ENCODE measurements around the gene EXD3. TPM values are rescaled to one million over a fixed set of nuclear protein-coding genes. Genes with fewer than 3 reads are reported as not detected.

The EXD3 gene
- total RNA-seq, 3 donors from 2014 or later, result 7.7 to 28.7 (median 20.6) TPM

GRCh38 chr9:137435381-137435891 is 12.5 kb upstream of the EXD3 start:
- Histone ChIP-seq H3K9me3 (no peaks in the 10 kb centered on the region), H3K4me1 (peaks cover 3 to 12% of the 10 kb centered on the region in 2 donors), H3K36me3 (no peaks in the 10 kb centered on the region), H3K27me3 (no peaks in the 10 kb centered on the region), H3K4me3 (peak overlapping the region in 1 of 3 donors; percentile 29), H3K27ac (peak overlapping the region; percentile 78 to 88)
- DNase-seq (ENCODE audit: low spot score in 2 of 2), result no peak
- intact Hi-C loops (cut with DNase I; ENCODE audit: low total_unique reads), result loop anchor here (10.0 kb wide), 1 partner anchor 151 kb away; no protein-coding TSS in a partner anchor
- no peak for TF ChIP-seq POLR2A (IDR thresholded peaks at IDR 0.05)
- TF ChIP-seq, protein P1, sequence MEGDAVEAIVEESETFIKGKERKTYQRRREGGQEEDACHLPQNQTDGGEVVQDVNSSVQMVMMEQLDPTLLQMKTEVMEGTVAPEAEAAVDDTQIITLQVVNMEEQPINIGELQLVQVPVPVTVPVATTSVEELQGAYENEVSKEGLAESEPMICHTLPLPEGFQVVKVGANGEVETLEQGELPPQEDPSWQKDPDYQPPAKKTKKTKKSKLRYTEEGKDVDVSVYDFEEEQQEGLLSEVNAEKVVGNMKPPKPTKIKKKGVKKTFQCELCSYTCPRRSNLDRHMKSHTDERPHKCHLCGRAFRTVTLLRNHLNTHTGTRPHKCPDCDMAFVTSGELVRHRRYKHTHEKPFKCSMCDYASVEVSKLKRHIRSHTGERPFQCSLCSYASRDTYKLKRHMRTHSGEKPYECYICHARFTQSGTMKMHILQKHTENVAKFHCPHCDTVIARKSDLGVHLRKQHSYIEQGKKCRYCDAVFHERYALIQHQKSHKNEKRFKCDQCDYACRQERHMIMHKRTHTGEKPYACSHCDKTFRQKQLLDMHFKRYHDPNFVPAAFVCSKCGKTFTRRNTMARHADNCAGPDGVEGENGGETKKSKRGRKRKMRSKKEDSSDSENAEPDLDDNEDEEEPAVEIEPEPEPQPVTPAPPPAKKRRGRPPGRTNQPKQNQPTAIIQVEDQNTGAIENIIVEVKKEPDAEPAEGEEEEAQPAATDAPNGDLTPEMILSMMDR (IDR thresholded peaks at IDR 0.05), result no peak
- no peak for TF ChIP-seq POLR2AphosphoS5 (IDR thresholded peaks at IDR 0.05)

GRCh38 chr9:137434498-137435380 is 11.8 kb upstream of the EXD3 start:
- DNase-seq (ENCODE audit: low spot score in 2 of 2), result no peak

GRCh38 chr9:137433916-137434431 is 11.0 kb upstream of the EXD3 start:
- intact Hi-C loops (cut with DNase I; ENCODE audit: low total_unique reads), result loop anchor here (10.0 kb wide), 1 partner anchor 149 kb away; no protein-coding TSS in a partner anchor
- Histone ChIP-seq H3K4me3 (no peak overlapping the region), H3K9me3 (no peaks in the 10 kb centered on the region), H3K27ac (no peak overlapping the region), H3K4me1 (peaks cover 3 to 12% of the 10 kb centered on the region in 2 donors), H3K27me3 (no peaks in the 10 kb centered on the region), H3K36me3 (no peaks in the 10 kb centered on the region)
- no peak for DNase-seq (ENCODE audit: low spot score in 2 of 2)
- TF ChIP-seq POLR2A (IDR thresholded peaks at IDR 0.05), result no peak

More at GRCh38 chr9:137434498-137435380, 11.8 kb upstream of the EXD3 start:
- H3K4me1 ChIP-seq, result peaks cover 3 to 12% of the 10 kb centered on the region in 2 donors
- no peaks in the 10 kb centered on the region for H3K36me3 ChIP-seq
- H3K27ac ChIP-seq, result peak overlapping the region in 1 of 2 donors; percentile 88
- no peak for TF ChIP-seq POLR2A (IDR thresholded peaks at IDR 0.05)
- TF ChIP-seq, protein P1 (IDR thresholded peaks at IDR 0.05), result no peak
- TF ChIP-seq POLR2AphosphoS5 (IDR thresholded peaks at IDR 0.05), result no peak
- no peak overlapping the region for H3K4me3 ChIP-seq
- intact Hi-C loops (cut with DNase I; ENCODE audit: low total_unique reads), result loop anchor here (10.0 kb wide), 1 partner anchor 150 kb away; no protein-coding TSS in a partner anchor
- no peaks in the 10 kb centered on the region for H3K27me3 ChIP-seq
- H3K9me3 ChIP-seq, result no peaks in the 10 kb centered on the region

- Histone ChIP-seq H3K4me1 (peaks cover 3 to 12% of the 10 kb centered on the region in 2 donors), H3K27ac (no peak overlapping the region), H3K27me3 (no peaks in the 10 kb centered on the region), H3K9me3 (no peaks in the 10 kb centered on the region), H3K36me3 (no peaks in the 10 kb centered on the region), H3K4me3 (no peak overlapping the region)
- intact Hi-C loops (cut with DNase I; ENCODE audit: low total_unique reads), result loop anchor here (10.0 kb wide), 1 partner anchor 149 kb away; no protein-coding TSS in a partner anchor
- DNase-seq (ENCODE audit: low spot score in 2 of 2), result no peak
- TF ChIP-seq POLR2AphosphoS5 (IDR thresholded peaks at IDR 0.05), result no peak
- TF ChIP-seq POLR2A (IDR thresholded peaks at IDR 0.05), result no peak
- TF ChIP-seq, protein P1 (IDR thresholded peaks at IDR 0.05), result no peak
Observed at GRCh38 chr9:137433349-137433915, 10.5 kb upstream of the EXD3 start.

- no peak for DNase-seq (ENCODE audit: low spot score in 2 of 2)
- Histone ChIP-seq H3K4me1 (peaks cover 3 to 12% of the 10 kb centered on the region in 2 donors), H3K9me3 (no peaks in the 10 kb centered on the region), H3K4me3 (no peak overlapping the region), H3K36me3 (no peaks in the 10 kb centered on the region), H3K27ac (no peak overlapping the region), H3K27me3 (no peaks in the 10 kb centered on the region)
- intact Hi-C loops (cut with DNase I; ENCODE audit: low total_unique reads), result loop anchor here (10.0 kb wide), 1 partner anchor 148 kb away; no protein-coding TSS in a partner anchor
- TF ChIP-seq POLR2AphosphoS5 (IDR thresholded peaks at IDR 0.05), result no peak
Observed at GRCh38 chr9:137432687-137433348, 9.9 kb upstream of the EXD3 start.

All from breast epithelium (tissue), 4 donors.